Measurements from ENCODE around the gene STXBP6. TPM values are rescaled to one million over a fixed set of nuclear protein-coding genes. Genes with fewer than 3 reads are reported as not detected.
A peak's percentile ranks its signal among the peaks of the same experiment; 100 is the strongest.

STXBP6 gene
- total RNA-seq, 1 donor from 2014 or later, result 29.4 TPM

GRCh38 chr14:24921903-24922302 is 128.0 kb downstream of the STXBP6 start:
- TF ChIP-seq CTCF (IDR thresholded peaks at IDR 0.05), result no peak
- ATAC-seq, result no peak
- no peak overlapping the region for H3K27ac ChIP-seq
- H3K9me3 ChIP-seq, result no peaks in the 10 kb centered on the region
- no peak overlapping the region for H3K4me3 ChIP-seq
- DNase-seq, result no peak
- no peaks in the 10 kb centered on the region for H3K27me3 ChIP-seq (ENCODE audit: low read depth)
- no peaks in the 10 kb centered on the region for H3K4me1 ChIP-seq
- no peaks in the 10 kb centered on the region for H3K36me3 ChIP-seq
- intact Hi-C loops (cut with DNase I), result no loop called here

GRCh38 chr14:24920265-24921075 is 129.5 kb downstream of the STXBP6 start:
- ATAC-seq (peak in 1 of 2 donors; percentile 48), DNase-seq (no peak)
- TF ChIP-seq CTCF (IDR thresholded peaks at IDR 0.05), result no peak
- H3K4me3 ChIP-seq, result no peak overlapping the region
- H3K9me3 ChIP-seq, result no peaks in the 10 kb centered on the region
- intact Hi-C loops (cut with DNase I), result no loop called here
- no peak overlapping the region for H3K27ac ChIP-seq
- no peaks in the 10 kb centered on the region for H3K4me1 ChIP-seq
- H3K27me3 ChIP-seq (ENCODE audit: low read depth), result no peaks in the 10 kb centered on the region
- H3K36me3 ChIP-seq, result no peaks in the 10 kb centered on the region

GRCh38 chr14:24918822-24919221 is 131.1 kb downstream of the STXBP6 start:
- no peak overlapping the region for H3K4me3 ChIP-seq
- no peak for DNase-seq
- peak in 1 of 2 donors; percentile 26 for ATAC-seq
- no peaks in the 10 kb centered on the region for H3K4me1 ChIP-seq
- no peaks in the 10 kb centered on the region for H3K36me3 ChIP-seq
- no peak overlapping the region for H3K27ac ChIP-seq
- TF ChIP-seq CTCF (IDR thresholded peaks at IDR 0.05), result no peak
- intact Hi-C loops (cut with DNase I), result no loop called here
- H3K9me3 ChIP-seq, result no peaks in the 10 kb centered on the region
- H3K27me3 ChIP-seq (ENCODE audit: low read depth), result no peaks in the 10 kb centered on the region

GRCh38 chr14:24915958-24916595 is 133.9 kb downstream of the STXBP6 start:
- H3K4me1 ChIP-seq, result peaks cover 11% of the 10 kb centered on the region
- H3K36me3 ChIP-seq, result no peaks in the 10 kb centered on the region
- DNase-seq (no peak), ATAC-seq (no peak)
- no peaks in the 10 kb centered on the region for H3K9me3 ChIP-seq
- H3K4me3 ChIP-seq, result no peak overlapping the region
- intact Hi-C loops (cut with DNase I), result no loop called here
- no peak for TF ChIP-seq CTCF (IDR thresholded peaks at IDR 0.05)
- H3K27ac ChIP-seq, result no peak overlapping the region
- H3K27me3 ChIP-seq (ENCODE audit: low read depth), result no peaks in the 10 kb centered on the region

- TF ChIP-seq CTCF (IDR thresholded peaks at IDR 0.05), result no peak
- no peaks in the 10 kb centered on the region for H3K36me3 ChIP-seq
- no peaks in the 10 kb centered on the region for H3K9me3 ChIP-seq
- H3K27ac ChIP-seq, result no peak overlapping the region
- intact Hi-C loops (cut with DNase I), result no loop called here
- no peak for DNase-seq
- peaks cover 13% of the 10 kb centered on the region for H3K4me1 ChIP-seq
- no peak overlapping the region for H3K4me3 ChIP-seq
- H3K27me3 ChIP-seq (ENCODE audit: low read depth), result no peaks in the 10 kb centered on the region
- ATAC-seq, result no peak
Observed at GRCh38 chr14:24915403-24915921, 134.5 kb downstream of the STXBP6 start.

All from lower lobe of right lung (tissue), 2 donors.